Left forelimb (tissue), 1 donor: ENCODE data around the gene SLC48A1.

Experiments
- DNase-seq: peaks from one replicate; pipeline ENCODE4 v3.0.0-alpha.2; 2018; ENCODE audit warnings: low spot score

The SLC48A1 gene

GRCh38 chr12:47828008-47828975 lies 55.3 kb downstream of the SLC48A1 start:
- no peak for DNase-seq

GRCh38 chr12:47828976-47829482 lies 56.0 kb downstream of the SLC48A1 start:
- DNase-seq = no peak

GRCh38 chr12:47829584-47829983 lies 56.5 kb downstream of the SLC48A1 start:
- DNase-seq = no peak
